Neural cell (in vitro differentiated cells): ENCODE measurements around the gene KMT2D. TPM values are rescaled to one million over a fixed set of nuclear protein-coding genes. Genes with fewer than 3 reads are reported as not detected.

Source experiments
- H2AFZ ChIP-seq: fragments of 200-600, 300-800 bp; sonication (generic), shearing (Covaris generic); 2 replicates; pipeline ENCODE4 v1.6.0; 2014; ENCODE audit warnings: low read depth, mild to moderate bottlenecking, antibody characterized with exemption, low read length, moderate library complexity
- H3F3A ChIP-seq: fragments of 200-600 bp; shearing (Covaris generic); 2 replicates; pipeline ENCODE4 v1.6.1; 2016; ENCODE audit warnings: mild to moderate bottlenecking, moderate library complexity, mixed read lengths, antibody characterized with exemption, low read length; ENCODE audit not compliant: insufficient read depth, poor library complexity, severe bottlenecking
- H3K27ac ChIP-seq: fragments of 200-600, 300-800 bp; sonication (generic), shearing (Covaris generic); 2 replicates; pipeline ENCODE4 v1.5.1; 2014; ENCODE audit warnings: mild to moderate bottlenecking, low read length, moderate library complexity
- H3K27me3 ChIP-seq: fragments of 300-800, 200-600 bp; sonication (generic), shearing (Covaris generic); 2 replicates; pipeline ENCODE4 v1.6.0; 2014; ENCODE audit warnings: mild to moderate bottlenecking, low read depth, low read length, moderate library complexity; ENCODE audit not compliant: insufficient read depth
- H3K36me3 ChIP-seq: fragments of 300-800, 200-600 bp; sonication (generic), shearing (Covaris generic); 2 replicates; pipeline ENCODE4 v1.5.1; 2014; ENCODE audit warnings: mild to moderate bottlenecking, antibody characterized with exemption, low read length, moderate library complexity; ENCODE audit not compliant: insufficient read depth
- H3K4me2 ChIP-seq: fragments of 300-800, 200-600 bp; sonication (generic), shearing (Covaris generic); 2 replicates; pipeline ENCODE4 v1.6.0; 2014; ENCODE audit warnings: mild to moderate bottlenecking, low read length
- H3K4me3 ChIP-seq: fragments of 300-800, 200-600 bp; sonication (generic), shearing (Covaris generic); 2 replicates; pipeline ENCODE4 v1.5.1; 2014; ENCODE audit warnings: mild to moderate bottlenecking, low read length, moderate library complexity
- H3K79me2 ChIP-seq: fragments of 200-600 bp; shearing (Covaris generic); replicated peaks from 2 replicates; pipeline ENCODE4 v1.6.0; 2014; ENCODE audit warnings: mild to moderate bottlenecking, low read length, moderate library complexity; ENCODE audit not compliant: insufficient read depth
- H3K9ac ChIP-seq: fragments of 300-800, 200-600 bp; sonication (generic), shearing (Covaris generic); 2 replicates; pipeline ENCODE4 v1.6.1; 2016; ENCODE audit warnings: mild to moderate bottlenecking, low read length, mixed read lengths
- H3K9me2 ChIP-seq: fragments of 200-600 bp; shearing (Covaris generic); 2 replicates; pipeline ENCODE4 v1.6.1; 2016; ENCODE audit warnings: mild to moderate bottlenecking, low read length, mixed read lengths; ENCODE audit not compliant: insufficient read depth
- H3K9me3 ChIP-seq: fragments of 200-600, 300-800 bp; sonication (generic), shearing (Covaris generic); 2 replicates; pipeline ENCODE4 v1.6.1; 2016; ENCODE audit warnings: mild to moderate bottlenecking, mixed run types, low read length, moderate library complexity, mixed read lengths
- H4K20me1 ChIP-seq: fragments of 200-600 bp; shearing (Covaris generic); 2 replicates; pipeline ENCODE4 v1.6.1; 2016; ENCODE audit warnings: mild to moderate bottlenecking, mixed run types; ENCODE audit not compliant: insufficient read depth
- EP300 ChIP-seq: fragments of 450-650 bp; conservative IDR thresholded peaks from 2 replicates; pipeline ENCODE4 v1.6.1; 2014; ENCODE audit warnings: antibody characterized with exemption, mild to moderate bottlenecking, moderate library complexity; ENCODE audit not compliant: poor library complexity, severe bottlenecking
- EZH2 ChIP-seq: fragments of 200-600, 300-800 bp; shearing (Covaris generic), sonication (generic); IDR thresholded peaks from 2 replicates; pipeline ENCODE4 v1.6.1; 2014; ENCODE audit warnings: antibody characterized with exemption, low read length, borderline replicate concordance, mild to moderate bottlenecking; ENCODE audit not compliant: insufficient read depth, poor library complexity, severe bottlenecking
- MXI1 ChIP-seq: fragments of 450-650 bp; conservative IDR thresholded peaks from 2 replicates; pipeline ENCODE4 v1.6.1; 2014; ENCODE audit warnings: antibody characterized with exemption, mild to moderate bottlenecking; ENCODE audit not compliant: poor library complexity, severe bottlenecking
- POLR2AphosphoS5 ChIP-seq: IDR thresholded peaks from 2 replicates; pipeline ENCODE4 v1.6.1; 2012
- RAD21 ChIP-seq: fragments of 450-650 bp; conservative IDR thresholded peaks from 2 replicates; pipeline ENCODE4 v1.6.1; 2014; ENCODE audit warnings: antibody characterized with exemption, mild to moderate bottlenecking, moderate library complexity
- SMC3 ChIP-seq: fragments of 450-650 bp; conservative IDR thresholded peaks from 2 replicates; pipeline ENCODE4 v1.6.1; 2014; ENCODE audit warnings: antibody characterized with exemption, mild to moderate bottlenecking, moderate library complexity; ENCODE audit not compliant: poor library complexity
- TAF1 ChIP-seq: IDR thresholded peaks from 2 replicates; pipeline ENCODE4 v1.6.1; 2012; ENCODE audit warnings: low read depth
- polyA plus RNA-seq: library from polyadenylated mRNA; depleted of rRNA; stranded (reverse); fragments of >200 nt; gene quantifications from 2 replicates; pipeline ENCODE4 v1.2.3, GENCODE V29; 2014
- TF ChIP-seq, protein P1 (sequence below): fragments of 450-650 bp; IDR thresholded peaks from 2 replicates; pipeline ENCODE4 v1.5.1; 2014; ENCODE audit warnings: antibody characterized with exemption, mild to moderate bottlenecking, moderate library complexity; ENCODE audit not compliant: poor library complexity, severe bottlenecking
- TF ChIP-seq, protein P2 (sequence below): IDR thresholded peaks from 2 replicates; pipeline ENCODE4 v1.6.1; 2012; ENCODE audit warnings: borderline replicate concordance

Gene KMT2D
- polyA plus RNA-seq, 1 donor from 2014 or later: 15.8 TPM

DNA sequence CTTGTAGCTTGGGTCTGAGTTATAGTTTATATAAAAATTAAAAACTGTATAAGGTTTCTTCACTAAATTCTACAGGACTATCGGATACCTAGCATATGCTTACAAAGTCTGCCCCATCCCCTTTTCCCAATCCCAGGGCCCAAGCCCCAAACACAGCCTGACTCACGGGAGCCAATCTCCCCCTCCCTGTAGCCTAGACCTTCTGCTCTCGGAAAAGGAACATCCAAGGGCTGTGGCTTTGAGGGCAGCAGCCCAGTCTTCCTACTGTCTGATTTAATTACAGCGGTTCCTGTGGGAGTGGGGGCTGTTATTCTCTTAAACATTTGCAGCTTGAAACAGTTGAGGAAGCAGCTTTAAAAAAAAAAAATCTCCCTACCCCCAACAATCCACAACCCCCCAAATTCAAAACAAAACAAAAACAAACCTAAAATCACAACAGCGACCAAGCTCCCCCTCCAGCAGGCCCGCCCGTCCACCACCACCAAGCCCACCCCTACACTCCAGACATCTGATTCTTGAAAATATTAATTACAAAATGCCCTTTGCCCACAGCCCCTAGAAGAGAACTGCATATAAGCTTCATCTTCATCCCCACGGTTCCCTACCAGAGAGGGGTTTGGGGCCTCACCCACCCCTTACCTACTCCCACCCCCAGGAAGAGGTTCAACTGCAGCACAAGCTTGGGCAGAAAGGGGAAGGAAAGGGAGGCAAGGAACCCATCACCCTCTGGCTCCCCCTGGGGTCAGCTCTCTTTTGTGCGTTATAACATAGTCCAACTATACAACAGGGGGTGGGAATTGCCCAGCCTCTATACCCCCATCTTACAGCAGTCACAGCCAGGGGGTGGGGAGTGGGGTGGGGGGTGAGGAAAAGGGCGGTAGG, 40.9 kb downstream of the KMT2D start:
- Histone ChIP-seq H3K4me2 (no peak overlapping the region), H3K9me3 (no peaks in the 10 kb centered on the region), H3K36me3 (no peaks in the 10 kb centered on the region), H4K20me1 (no peaks in the 10 kb centered on the region), H2AFZ (no peak overlapping the region), H3K27ac (peak overlapping the region; percentile 94), H3K79me2 (no peaks in the 10 kb centered on the region), H3K9me2 (no peaks in the 10 kb centered on the region), H3F3A (peaks cover 3% of the 10 kb centered on the region), H3K4me3 (peak overlapping the region; percentile 84), H3K9ac (peak overlapping the region; percentile 96), H3K27me3 (no peaks in the 10 kb centered on the region)
- no peak for TF ChIP-seq POLR2AphosphoS5
- TF ChIP-seq, protein P1, sequence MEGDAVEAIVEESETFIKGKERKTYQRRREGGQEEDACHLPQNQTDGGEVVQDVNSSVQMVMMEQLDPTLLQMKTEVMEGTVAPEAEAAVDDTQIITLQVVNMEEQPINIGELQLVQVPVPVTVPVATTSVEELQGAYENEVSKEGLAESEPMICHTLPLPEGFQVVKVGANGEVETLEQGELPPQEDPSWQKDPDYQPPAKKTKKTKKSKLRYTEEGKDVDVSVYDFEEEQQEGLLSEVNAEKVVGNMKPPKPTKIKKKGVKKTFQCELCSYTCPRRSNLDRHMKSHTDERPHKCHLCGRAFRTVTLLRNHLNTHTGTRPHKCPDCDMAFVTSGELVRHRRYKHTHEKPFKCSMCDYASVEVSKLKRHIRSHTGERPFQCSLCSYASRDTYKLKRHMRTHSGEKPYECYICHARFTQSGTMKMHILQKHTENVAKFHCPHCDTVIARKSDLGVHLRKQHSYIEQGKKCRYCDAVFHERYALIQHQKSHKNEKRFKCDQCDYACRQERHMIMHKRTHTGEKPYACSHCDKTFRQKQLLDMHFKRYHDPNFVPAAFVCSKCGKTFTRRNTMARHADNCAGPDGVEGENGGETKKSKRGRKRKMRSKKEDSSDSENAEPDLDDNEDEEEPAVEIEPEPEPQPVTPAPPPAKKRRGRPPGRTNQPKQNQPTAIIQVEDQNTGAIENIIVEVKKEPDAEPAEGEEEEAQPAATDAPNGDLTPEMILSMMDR: no peak
- no peak for TF ChIP-seq RAD21
- TF ChIP-seq TAF1: no peak
- no peak for TF ChIP-seq EP300
- TF ChIP-seq, protein P2, sequence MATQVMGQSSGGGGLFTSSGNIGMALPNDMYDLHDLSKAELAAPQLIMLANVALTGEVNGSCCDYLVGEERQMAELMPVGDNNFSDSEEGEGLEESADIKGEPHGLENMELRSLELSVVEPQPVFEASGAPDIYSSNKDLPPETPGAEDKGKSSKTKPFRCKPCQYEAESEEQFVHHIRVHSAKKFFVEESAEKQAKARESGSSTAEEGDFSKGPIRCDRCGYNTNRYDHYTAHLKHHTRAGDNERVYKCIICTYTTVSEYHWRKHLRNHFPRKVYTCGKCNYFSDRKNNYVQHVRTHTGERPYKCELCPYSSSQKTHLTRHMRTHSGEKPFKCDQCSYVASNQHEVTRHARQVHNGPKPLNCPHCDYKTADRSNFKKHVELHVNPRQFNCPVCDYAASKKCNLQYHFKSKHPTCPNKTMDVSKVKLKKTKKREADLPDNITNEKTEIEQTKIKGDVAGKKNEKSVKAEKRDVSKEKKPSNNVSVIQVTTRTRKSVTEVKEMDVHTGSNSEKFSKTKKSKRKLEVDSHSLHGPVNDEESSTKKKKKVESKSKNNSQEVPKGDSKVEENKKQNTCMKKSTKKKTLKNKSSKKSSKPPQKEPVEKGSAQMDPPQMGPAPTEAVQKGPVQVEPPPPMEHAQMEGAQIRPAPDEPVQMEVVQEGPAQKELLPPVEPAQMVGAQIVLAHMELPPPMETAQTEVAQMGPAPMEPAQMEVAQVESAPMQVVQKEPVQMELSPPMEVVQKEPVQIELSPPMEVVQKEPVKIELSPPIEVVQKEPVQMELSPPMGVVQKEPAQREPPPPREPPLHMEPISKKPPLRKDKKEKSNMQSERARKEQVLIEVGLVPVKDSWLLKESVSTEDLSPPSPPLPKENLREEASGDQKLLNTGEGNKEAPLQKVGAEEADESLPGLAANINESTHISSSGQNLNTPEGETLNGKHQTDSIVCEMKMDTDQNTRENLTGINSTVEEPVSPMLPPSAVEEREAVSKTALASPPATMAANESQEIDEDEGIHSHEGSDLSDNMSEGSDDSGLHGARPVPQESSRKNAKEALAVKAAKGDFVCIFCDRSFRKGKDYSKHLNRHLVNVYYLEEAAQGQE: no peak
- no peak for TF ChIP-seq MXI1
- no peak for TF ChIP-seq SMC3
- no peak for TF ChIP-seq EZH2

DNA sequence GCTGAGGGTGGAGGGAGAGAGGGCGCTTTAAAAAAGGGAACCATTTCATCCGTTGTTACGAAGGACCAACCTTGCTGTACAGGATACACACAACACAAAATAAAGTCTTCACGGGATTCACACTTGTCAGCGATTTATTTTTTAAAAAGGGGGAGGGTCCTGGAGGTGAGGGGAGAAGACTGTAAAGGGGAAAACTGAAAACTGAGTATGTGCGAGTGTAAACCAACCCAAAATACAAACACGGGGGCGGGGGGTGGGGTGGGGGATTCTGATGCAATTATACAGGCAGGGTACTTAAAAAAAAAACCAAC, 41.5 kb downstream of the KMT2D start:
- Histone ChIP-seq H3K4me3 (peak overlapping the region; percentile 84), H3K27me3 (no peaks in the 10 kb centered on the region), H3K9me3 (no peaks in the 10 kb centered on the region), H3F3A (peaks cover 3% of the 10 kb centered on the region), H3K79me2 (no peaks in the 10 kb centered on the region), H4K20me1 (no peaks in the 10 kb centered on the region), H3K4me2 (peak overlapping the region; percentile 99), H3K9ac (peak overlapping the region; percentile 96), H2AFZ (peak overlapping the region; percentile 89), H3K9me2 (no peaks in the 10 kb centered on the region), H3K36me3 (no peaks in the 10 kb centered on the region), H3K27ac (peak overlapping the region; percentile 94)
- TF ChIP-seq SMC3 (no peak), EP300 (no peak), POLR2AphosphoS5 (no peak), MXI1 (no peak), RAD21 (no peak), TAF1 (no peak), EZH2 (no peak)
- TF ChIP-seq, protein P1: no peak
- TF ChIP-seq, protein P2: no peak
